GM15510 (cell line): ENCODE data around the gene LDB3.
A peak's percentile ranks its signal among the peaks of the same experiment; 100 is the strongest.

Experiments used
- POLR2A ChIP-seq: IDR thresholded peaks from 3 replicates; pipeline ENCODE4 v1.6.1; 2011; ENCODE audit warnings: borderline replicate concordance; ENCODE audit not compliant: insufficient read length; ENCODE audit errors: extremely low read depth

Gene LDB3

DNA sequence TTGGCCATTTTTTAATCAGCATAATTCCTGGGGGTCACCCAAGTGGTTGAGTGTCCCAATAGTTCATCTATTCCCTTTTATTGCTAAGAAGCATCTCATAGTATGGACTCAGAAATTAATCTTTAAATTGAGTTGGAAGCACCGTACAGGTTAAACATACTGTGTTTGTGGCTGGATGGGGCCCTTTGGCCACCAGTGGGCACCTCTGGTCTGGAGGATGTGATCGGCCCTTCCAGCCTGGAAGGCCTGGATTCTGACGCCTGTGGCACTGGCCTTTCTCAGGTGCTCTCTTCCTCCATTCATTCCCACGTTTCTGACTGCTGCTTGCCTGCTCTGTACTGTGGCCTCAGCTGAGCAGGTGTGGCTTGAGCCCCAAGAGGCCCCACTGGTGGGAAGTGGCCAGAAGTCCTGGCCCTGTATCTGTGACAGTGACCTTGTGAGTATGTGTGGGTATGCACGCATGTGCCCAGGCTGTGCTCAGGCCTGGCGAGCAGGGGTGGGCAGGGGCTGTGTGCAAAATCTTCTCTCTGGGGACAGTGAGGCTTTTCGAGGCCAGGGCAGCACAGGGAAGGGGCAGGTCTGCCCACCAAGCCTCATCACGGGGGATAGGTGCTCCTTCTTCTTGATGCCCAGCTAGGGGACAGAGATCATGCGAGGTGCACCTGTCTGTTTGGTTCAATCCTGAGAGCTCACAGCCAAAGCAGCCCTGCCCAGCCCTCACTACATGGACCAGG, 30.1 kb downstream of the LDB3 start:
- no peak for TF ChIP-seq POLR2A

GRCh38 chr10:86699125-86699524, 30.8 kb downstream of the LDB3 start:
- TF ChIP-seq POLR2A, result no peak

DNA sequence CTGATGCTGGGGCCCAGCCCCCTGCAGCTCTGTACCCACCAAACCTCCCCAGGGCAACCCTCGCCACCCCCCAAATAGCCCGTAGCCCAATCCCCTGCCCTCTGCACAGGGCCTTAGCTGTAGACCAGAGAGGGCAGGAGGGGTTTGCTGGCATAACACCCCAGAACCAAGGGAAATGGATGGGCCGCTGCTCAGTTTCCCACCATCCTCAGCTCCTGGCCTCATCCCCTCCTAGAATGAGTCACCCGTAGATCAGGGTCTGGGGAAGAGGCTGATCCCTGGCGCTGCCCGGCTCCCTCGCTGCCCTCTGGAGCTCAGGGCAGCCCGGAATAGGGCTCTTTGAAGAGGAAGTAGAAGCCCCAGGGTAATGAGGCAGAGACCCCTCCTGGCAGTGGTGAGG, 31.2 kb downstream of the LDB3 start:
- no peak for TF ChIP-seq POLR2A

GRCh38 chr10:86699991-86700840, 31.9 kb downstream of the LDB3 start:
- no peak for TF ChIP-seq POLR2A

DNA sequence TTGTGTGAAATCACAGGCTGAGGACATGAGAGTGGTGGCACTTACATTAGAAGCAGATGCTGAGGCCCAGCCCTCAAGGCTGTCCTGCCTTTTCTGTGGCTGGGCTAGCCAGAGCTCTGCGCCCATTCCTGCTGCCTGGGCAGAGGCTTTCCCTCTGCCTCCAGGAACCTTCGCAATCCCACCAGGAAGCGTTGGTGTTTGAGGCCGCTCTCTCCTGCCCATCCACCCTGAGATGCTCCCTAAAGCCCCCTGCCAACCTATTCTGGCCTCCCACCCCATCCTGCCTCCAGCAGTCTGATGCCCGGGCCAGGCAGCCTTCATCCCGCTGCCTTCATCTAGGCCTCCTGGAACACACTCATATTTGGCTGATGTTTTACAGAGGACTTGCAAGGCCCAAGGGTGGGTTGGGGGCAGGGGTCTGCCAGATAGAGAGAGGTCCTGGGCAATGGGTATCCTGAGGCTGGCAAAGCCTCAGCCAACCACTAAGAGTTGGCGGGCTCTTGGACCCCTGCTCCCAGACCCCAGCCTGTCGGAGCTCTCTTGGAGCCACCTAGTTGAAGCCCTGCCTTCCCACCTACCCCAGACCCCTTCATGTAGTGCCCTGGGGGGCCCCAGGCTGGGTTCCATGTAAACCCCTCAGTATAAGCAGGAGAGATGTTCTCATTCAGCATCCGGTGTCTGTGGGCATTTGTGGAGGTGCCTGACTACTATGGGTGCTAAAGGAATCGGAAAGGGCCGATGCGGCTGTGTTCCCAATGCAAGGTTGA, 32.7 kb downstream of the LDB3 start:
- no peak for TF ChIP-seq POLR2A

DNA sequence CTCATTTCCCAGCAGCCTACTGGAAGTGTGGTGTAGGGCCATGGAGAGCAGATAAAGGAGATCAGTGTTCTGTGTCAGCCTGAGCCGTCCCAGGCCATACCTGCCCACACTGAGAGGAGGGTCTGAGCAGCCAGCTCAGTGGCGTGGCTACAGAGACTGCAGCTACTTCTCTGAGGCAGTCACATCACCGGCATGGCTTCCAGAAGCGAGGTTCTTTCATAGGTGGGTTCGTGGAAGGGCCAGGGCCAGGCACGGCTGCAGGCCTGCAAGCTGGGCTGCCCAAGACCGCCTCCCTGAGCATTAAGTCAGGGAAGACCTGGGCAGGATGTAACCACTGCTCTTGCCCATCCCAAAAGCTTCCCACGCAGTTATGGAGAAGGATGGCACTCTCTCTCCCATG, 34.9 kb downstream of the LDB3 start:
- no peak for TF ChIP-seq POLR2A

- TF ChIP-seq POLR2A, result no peak
Measured at GRCh38 chr10:86705139-86705538, 36.8 kb downstream of the LDB3 start.

GRCh38 chr10:86705905-86706304, 37.6 kb downstream of the LDB3 start:
- no peak for TF ChIP-seq POLR2A

GRCh38 chr10:86706401-86706841, 38.1 kb downstream of the LDB3 start:
- no peak for TF ChIP-seq POLR2A

GRCh38 chr10:86706977-86707376, 38.7 kb downstream of the LDB3 start:
- no peak for TF ChIP-seq POLR2A

DNA sequence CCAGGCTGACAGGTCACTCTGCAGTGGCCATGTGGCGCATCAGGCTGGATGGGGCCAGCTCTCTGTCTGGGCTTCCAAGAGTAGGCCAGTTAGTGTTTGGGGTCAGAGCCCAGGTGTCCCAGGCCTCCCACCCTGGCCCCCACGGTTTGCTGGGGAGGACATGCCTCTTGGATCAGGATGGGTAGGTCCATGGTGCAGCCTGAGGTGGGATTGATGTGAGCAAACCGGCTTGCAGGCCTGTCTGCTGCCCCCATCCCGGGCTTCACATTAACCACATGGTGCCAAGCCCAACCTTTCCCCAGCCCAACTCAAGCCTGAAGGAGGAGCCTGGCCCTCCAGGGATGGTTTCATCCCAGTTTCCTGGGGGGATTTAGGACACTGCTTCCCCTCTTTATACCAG, 39.2 kb downstream of the LDB3 start:
- no peak for TF ChIP-seq POLR2A

DNA sequence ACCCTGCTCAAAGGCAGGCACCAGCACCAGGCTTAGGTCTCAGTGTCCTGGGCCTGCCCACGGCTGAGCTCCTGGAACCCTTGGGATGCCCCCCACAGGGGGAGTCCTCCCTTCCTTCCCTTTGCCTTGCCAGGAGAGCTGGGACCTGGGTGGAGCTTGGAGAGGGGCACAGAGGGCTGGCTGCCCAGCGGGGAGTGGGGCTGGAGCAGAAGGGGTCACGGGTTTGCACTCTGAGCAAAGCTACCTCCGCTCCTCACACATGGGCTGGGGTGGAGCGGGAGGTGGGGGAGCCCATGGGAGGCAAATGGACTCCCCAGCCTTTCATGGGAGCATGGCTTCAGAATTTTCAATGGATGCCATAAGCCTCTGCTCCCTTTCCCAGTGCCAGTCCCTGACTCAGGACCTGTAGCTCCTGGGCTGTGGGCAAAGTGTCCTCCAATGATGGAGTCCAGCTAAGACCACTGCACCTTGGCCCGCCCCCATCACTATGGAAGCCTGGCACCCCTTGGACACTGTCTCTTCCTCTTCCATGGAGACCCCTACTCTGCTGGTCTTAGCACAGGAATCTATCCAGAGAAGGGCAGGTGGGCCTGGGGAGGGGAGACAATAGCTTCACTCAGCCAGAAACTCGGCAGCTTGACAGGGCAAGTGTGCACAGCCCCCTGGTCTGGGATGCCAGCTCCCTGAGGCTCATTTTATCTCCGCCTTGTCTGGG, 39.9 kb downstream of the LDB3 start:
- TF ChIP-seq POLR2A, result no peak

DNA sequence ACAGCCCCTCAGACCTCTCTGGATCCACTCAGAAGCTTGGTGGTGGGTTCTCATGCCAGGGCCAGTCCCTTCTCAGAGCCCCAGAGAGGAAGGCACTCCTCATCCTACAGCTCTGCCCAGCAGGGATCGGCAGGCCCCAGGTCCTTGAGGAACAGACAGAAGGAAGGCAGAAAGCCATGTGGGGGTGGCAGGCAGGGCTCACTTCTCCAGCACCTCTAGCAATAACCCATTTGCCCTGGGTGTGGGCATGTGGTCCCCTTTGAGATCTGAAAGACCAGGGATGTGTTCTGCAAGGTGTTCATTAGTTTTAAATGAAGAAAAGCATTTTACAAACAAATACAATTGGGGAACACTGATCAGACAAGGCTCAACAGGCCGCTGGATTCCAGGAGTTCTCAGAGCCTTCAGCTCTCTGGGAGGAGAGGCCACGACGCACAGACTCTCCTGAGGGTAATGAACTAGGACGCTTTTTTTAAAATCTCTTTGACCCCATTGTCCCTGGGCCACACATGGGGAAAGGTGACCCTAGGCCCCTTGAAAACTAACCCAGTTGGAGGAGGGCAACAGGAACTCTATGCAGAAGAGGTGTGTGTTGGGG, 40.6 kb downstream of the LDB3 start:
- no peak for TF ChIP-seq POLR2A

DNA sequence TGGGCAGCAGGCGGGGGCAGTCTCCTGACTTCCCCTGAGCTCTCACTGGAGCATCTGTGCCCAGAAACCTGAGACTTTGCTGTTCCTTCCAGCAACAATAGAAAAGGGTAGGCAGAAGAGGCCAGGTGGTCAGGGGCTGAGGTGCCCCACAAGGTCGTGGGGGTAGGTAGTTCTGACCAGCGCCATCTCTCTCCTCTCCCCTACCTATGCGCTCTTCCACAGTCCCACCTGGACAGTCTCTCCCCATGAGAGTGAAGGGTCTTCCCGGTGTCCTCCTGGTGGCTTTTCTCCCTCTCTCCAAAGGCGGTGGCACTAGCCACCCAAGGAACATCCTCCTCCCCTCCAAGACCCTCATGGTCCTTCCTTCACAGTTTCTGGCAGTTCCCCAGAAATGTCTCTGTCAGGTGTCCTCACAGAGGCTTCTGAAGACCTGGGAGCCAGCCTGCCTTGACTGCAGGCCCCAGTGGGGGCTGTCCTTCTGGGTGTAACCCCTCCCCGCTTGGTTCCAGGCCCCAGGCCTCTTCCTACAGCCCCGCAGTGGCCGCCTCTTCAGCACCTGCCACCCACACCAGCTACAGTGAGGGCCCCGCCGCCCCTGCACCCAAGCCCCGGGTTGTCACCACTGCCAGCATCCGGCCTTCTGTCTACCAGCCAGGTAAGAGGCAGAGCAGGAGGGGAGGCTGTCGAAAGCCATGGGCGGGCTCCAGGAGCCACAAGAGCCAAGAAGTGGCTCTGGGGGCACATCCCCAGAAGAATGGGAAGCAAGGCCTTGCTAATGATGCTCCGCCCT, 41.3 kb downstream of the LDB3 start:
- no peak for TF ChIP-seq POLR2A

DNA sequence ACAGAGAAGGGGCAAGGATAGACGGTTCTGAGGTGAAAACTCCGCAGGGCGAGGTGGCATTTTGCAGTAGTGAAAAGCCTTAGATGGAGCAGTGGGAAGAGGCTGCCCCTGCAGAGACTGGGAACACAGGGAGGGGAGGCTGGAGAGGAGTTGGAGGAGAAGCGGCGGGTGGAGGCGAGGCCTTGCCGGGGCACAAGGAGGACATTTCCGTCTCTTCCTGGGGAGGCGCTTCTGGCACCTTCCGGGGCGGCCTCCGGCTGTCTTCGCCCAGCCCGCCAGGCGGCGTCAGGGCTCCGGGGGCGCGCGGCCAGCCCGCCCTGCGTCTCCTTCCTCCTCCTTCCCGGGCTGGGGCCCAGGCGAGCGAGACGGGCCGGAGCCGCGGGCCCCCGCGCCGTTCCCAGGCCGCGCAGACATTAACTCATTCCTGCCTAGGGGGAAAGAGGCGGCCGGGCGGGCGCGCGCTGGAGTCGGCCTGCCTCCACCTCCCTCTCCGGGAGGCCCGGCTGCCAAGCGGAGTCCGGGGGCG, 42.7 kb downstream of the LDB3 start:
- TF ChIP-seq POLR2A, result peak; percentile 70
